Nephron (organoid): ENCODE measurements around the gene SYNDIG1.

Experiments used
- H3K27ac Mint-ChIP-seq, 3 experiments: 2 replicates each; pipeline ENCODE4 v1.8.0; 2020; ENCODE audit warnings: mixed read lengths in 3 of 3, mild to moderate bottlenecking in 2 of 3, moderate library complexity in 1 of 3
- H3K27me3 Mint-ChIP-seq: 2 replicates; pipeline ENCODE4 v1.8.0; 2021; ENCODE audit warnings: low read depth, mild to moderate bottlenecking, moderate library complexity, mixed read lengths
- H3K36me3 Mint-ChIP-seq: 2 replicates; pipeline ENCODE4 v1.8.0; 2020; ENCODE audit warnings: low read depth, mixed read lengths
- H3K4me1 Mint-ChIP-seq: 2 replicates; pipeline ENCODE4 v1.8.0; 2020; ENCODE audit warnings: mixed read lengths
- H3K4me3 Mint-ChIP-seq, 3 experiments: 2 replicates each; pipeline ENCODE4 v1.8.0; 2020; ENCODE audit warnings: mild to moderate bottlenecking in 3 of 3, mixed read lengths in 3 of 3, moderate library complexity in 2 of 3
- H3K9me3 Mint-ChIP-seq: 2 replicates; pipeline ENCODE4 v1.8.0; 2020; ENCODE audit warnings: mixed read lengths
- TF ChIP-seq, protein P1 (sequence below), 3 experiments: fragments of 200-600 bp; sonication (generic); IDR thresholded peaks; one replicate each; pipeline ENCODE4 v1.5.0; 2021; ENCODE audit warnings: antibody characterized with exemption in 3 of 3; ENCODE audit not compliant: unreplicated experiment in 3 of 3

SYNDIG1 gene

DNA sequence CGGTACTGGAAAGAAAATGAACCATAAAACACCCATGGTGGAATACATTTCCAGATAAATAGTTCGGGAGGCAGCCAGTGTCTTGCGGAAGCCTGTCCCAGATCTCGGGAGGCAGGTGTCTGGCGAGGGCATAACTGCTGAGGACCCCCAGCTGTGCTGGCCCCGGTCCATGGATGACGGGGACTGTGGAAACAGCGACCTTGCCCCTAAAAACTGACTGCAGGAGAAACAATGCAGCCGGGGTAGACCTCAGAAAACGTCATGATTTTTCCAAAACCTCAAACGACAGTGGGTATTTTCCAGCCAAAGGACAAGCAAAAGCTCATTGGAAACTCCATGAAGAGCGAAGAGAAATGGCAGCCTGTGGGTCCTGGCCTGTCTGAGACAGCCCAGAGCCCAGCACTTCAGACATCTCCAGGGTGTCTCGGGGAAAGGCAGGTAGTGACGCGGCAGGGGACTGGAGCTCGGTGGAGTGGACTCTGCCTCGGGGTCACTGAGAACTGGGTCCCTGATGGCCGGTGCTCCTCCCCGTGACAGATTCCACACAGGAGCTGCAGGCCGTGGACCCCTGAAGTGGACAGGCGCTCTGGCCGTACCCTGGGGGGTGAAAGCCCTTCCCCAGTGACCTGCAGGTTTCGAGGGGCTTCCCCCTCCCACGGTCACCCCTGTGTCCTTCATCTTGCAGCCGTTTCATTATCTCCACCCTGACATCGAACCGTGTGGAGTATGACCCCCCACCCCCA is 188.6 kb downstream of the SYNDIG1 start:
- H3K4me3 Mint-ChIP-seq, result no peak overlapping the region
- H3K27ac Mint-ChIP-seq, result peak overlapping the region in 1 of 3 experiments; percentile 57
- H3K36me3 Mint-ChIP-seq, result no peaks in the 10 kb centered on the region
- TF ChIP-seq, protein P1, sequence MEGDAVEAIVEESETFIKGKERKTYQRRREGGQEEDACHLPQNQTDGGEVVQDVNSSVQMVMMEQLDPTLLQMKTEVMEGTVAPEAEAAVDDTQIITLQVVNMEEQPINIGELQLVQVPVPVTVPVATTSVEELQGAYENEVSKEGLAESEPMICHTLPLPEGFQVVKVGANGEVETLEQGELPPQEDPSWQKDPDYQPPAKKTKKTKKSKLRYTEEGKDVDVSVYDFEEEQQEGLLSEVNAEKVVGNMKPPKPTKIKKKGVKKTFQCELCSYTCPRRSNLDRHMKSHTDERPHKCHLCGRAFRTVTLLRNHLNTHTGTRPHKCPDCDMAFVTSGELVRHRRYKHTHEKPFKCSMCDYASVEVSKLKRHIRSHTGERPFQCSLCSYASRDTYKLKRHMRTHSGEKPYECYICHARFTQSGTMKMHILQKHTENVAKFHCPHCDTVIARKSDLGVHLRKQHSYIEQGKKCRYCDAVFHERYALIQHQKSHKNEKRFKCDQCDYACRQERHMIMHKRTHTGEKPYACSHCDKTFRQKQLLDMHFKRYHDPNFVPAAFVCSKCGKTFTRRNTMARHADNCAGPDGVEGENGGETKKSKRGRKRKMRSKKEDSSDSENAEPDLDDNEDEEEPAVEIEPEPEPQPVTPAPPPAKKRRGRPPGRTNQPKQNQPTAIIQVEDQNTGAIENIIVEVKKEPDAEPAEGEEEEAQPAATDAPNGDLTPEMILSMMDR (IDR thresholded peaks at IDR 0.05; ENCODE audit: unreplicated experiment in 3 of 3), result no peak
- H3K9me3 Mint-ChIP-seq, result no peaks in the 10 kb centered on the region
- H3K4me1 Mint-ChIP-seq, result peaks cover 32% of the 10 kb centered on the region
- peaks cover 6% of the 10 kb centered on the region for H3K27me3 Mint-ChIP-seq

DNA sequence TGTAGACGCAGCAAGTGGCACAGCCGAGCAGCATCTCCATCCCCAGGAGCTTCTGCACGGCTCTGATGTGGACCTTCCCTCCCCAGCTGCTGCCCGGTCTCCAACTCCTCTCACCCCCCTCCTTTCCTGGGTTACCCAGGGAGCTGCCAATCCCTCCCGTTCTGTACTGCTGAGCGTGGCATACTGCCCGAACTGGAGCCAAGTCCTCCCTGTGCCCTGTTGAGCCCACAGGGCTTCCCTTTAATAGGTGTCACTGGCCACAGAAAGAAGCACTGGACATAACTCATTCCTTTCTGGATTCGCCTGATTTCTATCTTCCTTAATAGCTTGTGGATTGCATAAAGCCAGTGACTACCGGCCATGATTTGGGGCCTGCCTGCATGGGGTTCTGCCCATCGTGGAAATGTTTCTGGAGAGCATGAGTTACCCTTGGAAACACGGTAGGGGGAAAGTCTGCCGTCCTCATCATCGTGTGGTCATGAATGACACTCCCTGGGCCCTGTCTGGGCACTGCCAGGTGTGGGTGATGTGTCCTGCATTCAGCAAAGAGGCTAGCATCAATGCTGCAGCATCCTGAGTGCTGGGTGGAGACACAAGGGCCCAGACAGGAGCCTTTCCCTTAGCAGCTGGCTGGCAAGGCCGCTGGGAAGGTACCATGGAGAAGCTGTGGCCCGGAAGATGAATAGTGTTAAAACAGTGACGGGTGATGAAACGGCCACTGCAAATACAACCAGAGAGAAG is 189.7 kb downstream of the SYNDIG1 start:
- H3K9me3 Mint-ChIP-seq, result no peaks in the 10 kb centered on the region
- no peak overlapping the region for H3K27ac Mint-ChIP-seq
- H3K27me3 Mint-ChIP-seq, result peaks cover 13% of the 10 kb centered on the region
- H3K4me3 Mint-ChIP-seq, result no peak overlapping the region
- TF ChIP-seq, protein P1 (IDR thresholded peaks at IDR 0.05; ENCODE audit: unreplicated experiment in 3 of 3), result no peak
- peaks cover 37% of the 10 kb centered on the region for H3K4me1 Mint-ChIP-seq
- no peaks in the 10 kb centered on the region for H3K36me3 Mint-ChIP-seq

DNA sequence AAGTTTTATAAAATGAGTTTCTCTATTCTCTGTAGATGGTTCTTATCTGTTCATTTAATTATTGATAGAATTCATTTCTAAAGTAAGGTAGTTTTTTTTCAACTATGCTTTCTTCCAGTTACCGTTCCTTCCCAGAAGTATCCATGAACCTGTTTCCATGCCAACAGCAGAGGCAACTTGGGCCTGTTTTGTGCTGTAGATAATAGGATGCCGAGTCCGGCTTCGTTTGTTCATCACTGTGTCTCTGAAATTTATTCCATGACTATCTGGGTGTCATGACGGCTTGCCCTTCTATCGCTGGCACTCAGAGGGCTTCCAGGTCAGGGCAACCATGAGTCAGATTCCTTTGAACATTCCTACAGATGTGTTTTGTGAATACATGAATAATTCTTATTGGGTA is 190.4 kb downstream of the SYNDIG1 start:
- Mint-ChIP-seq H3K27me3 (peaks cover 13% of the 10 kb centered on the region), H3K36me3 (no peaks in the 10 kb centered on the region), H3K4me3 (no peak overlapping the region), H3K27ac (peak overlapping the region in 1 of 3 experiments; percentile 20), H3K4me1 (peaks cover 37% of the 10 kb centered on the region), H3K9me3 (no peaks in the 10 kb centered on the region)
- TF ChIP-seq, protein P1 (IDR thresholded peaks at IDR 0.05; ENCODE audit: unreplicated experiment in 3 of 3), result no peak

DNA sequence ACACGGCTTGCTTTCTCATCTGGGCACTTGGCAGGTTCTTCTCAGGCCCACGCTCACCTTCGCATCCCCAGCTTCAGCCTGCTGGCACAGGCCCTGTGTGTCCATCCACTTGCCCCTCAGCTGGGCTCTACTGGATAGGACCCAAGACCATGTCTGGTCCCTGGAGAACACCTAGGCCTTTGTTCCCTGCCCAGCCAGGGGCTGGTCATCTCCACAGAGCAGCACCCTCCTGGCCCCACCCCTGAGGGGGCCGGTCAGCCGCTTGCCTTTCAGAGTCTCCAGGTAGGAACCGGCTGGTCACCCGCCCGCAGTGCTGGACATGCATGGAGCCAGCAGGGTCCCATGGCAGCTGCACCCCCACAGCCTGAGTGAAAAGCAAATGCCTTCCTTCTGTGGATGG is 191.2 kb downstream of the SYNDIG1 start:
- Mint-ChIP-seq H3K9me3 (no peaks in the 10 kb centered on the region), H3K4me3 (no peak overlapping the region), H3K4me1 (peaks cover 37% of the 10 kb centered on the region), H3K27me3 (peaks cover 13% of the 10 kb centered on the region), H3K36me3 (no peaks in the 10 kb centered on the region), H3K27ac (no peak overlapping the region)
- TF ChIP-seq, protein P1 (IDR thresholded peaks at IDR 0.05; ENCODE audit: unreplicated experiment in 3 of 3), result no peak

DNA sequence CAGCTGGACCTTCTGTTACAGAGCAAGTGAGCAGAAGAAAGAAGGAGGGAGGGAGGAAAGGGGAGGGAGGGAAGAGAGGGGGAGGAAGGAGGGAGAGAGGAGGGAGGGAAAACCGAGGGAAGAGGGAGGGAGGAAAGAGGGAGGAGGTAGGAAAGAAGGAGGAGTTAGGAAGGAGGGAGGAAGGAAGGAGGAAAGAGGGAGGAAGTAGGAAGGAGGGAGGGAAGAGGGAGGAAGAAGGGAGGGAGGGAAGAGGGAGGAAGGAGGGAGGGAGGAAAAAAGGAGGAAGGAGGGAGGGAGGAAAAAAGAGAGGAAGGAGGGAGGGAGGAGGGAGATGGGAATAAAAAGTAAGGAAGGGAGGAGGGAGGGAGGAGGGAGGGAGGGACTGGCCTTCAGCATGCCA is 191.8 kb downstream of the SYNDIG1 start:
- Mint-ChIP-seq H3K9me3 (no peaks in the 10 kb centered on the region), H3K27me3 (peaks cover 13% of the 10 kb centered on the region), H3K4me3 (no peak overlapping the region), H3K36me3 (no peaks in the 10 kb centered on the region), H3K4me1 (peaks cover 37% of the 10 kb centered on the region), H3K27ac (no peak overlapping the region)
- TF ChIP-seq, protein P1 (IDR thresholded peaks at IDR 0.05; ENCODE audit: unreplicated experiment in 3 of 3), result no peak
